ENCODE measurements around the gene SNRPA. TPM values are rescaled to one million over a fixed set of nuclear protein-coding genes. Genes with fewer than 3 reads are reported as not detected.
A peak's percentile ranks its signal among the peaks of the same experiment; 100 is the strongest.

The SNRPA gene
- total and polyA plus RNA-seq, 2 experiments from 2014 or later, result 145 to 230 TPM

GRCh38 chr19:40739871-40740703 lies 10.9 kb upstream of the SNRPA start:
- Histone ChIP-seq H3K27me3 (no peaks in the 10 kb centered on the region), H3K4me3 (no peak overlapping the region), H3K27ac (peak overlapping the region; percentile 50), H3K36me3 (peaks cover 16% of the 10 kb centered on the region), H3K9me3 (ENCODE audit: low read depth) (no peaks in the 10 kb centered on the region), H3K4me1 (ENCODE audit: low read depth) (no peaks in the 10 kb centered on the region)
- no peak for DNase-seq (ENCODE audit: low read depth in 1 of 2, low spot score in 1 of 2)
- no peak for TF ChIP-seq CTCF (IDR thresholded peaks at IDR 0.05; ENCODE audit: low read depth, low read length)

DNA sequence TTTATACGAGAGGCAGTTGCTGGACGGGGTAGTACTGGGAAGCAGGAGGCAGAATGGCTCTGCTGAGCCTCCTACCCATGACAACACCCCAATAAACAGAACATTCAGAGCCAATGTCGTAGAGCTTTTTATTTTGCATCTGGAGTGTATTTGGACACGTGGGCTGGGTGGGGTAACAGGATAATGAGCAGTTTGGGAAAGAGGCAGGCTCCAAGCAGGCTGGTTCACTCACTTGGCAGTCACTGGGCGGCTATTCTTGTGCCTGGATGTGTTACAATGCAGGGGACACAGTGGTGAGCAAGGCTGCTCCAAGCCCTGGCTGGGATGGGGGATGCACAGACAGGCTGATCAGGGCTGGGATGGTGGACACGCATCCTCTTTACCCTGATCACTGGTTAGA lies 10.3 kb upstream of the SNRPA start:
- Histone ChIP-seq H3K4me1 (ENCODE audit: low read depth) (no peaks in the 10 kb centered on the region), H3K27me3 (no peaks in the 10 kb centered on the region), H3K36me3 (peaks cover 11% of the 10 kb centered on the region), H3K27ac (peak overlapping the region; percentile 50), H3K9me3 (ENCODE audit: low read depth) (no peaks in the 10 kb centered on the region), H3K4me3 (no peak overlapping the region)
- no peak for TF ChIP-seq CTCF (IDR thresholded peaks at IDR 0.05; ENCODE audit: low read depth, low read length)
- no peak for DNase-seq (ENCODE audit: low read depth in 1 of 2, low spot score in 1 of 2)

DNA sequence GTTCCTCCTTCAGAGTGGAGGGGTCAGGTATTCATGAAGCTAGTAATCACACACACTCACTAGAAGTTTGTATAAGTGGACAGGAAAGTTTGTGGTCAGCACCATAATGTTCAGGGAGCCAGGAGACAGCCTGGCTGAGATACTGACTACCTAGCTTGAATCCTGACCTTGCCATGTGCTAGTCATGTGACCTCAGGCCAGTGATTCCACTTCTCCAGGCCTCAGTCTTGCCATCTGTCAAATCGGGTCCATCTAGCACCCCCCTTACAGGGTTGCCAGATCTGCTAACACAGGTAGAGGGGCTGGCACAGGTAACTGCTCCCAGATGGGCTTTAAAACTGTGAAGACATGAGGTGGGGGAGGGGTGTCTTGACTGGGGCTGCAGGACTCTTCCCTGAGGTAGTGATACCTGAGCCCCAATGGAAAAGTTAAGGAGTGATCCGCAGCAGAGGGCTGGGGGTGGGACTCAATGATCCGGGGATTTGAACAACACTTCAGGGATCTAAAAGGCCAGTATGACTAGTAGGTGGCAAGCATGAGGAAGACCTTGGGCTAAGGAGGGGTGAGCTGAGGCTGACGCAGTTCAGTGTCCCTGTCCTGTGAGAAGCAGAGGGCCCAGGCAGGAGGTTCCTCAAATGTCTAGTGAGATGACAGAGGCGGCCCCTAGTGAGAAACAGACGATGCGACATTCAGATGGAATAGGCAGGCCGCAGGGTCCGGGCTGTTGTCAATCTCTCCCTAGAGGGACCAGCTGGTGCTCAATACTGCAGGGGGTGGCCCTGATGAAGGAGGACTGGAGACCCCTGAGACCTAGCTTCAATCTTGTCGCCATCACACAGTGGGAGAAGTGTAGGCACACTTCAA lies 9.2 kb upstream of the SNRPA start:
- H3K27ac ChIP-seq, result no peak overlapping the region
- no peak overlapping the region for H3K4me3 ChIP-seq
- H3K4me1 ChIP-seq (ENCODE audit: low read depth), result no peaks in the 10 kb centered on the region
- H3K36me3 ChIP-seq, result peaks cover 10% of the 10 kb centered on the region
- H3K9me3 ChIP-seq (ENCODE audit: low read depth), result no peaks in the 10 kb centered on the region
- TF ChIP-seq CTCF (IDR thresholded peaks at IDR 0.05; ENCODE audit: low read depth, low read length), result no peak
- H3K27me3 ChIP-seq, result no peaks in the 10 kb centered on the region
- no peak for DNase-seq (ENCODE audit: low read depth in 1 of 2, low spot score in 1 of 2)

GRCh38 chr19:40742477-40742876 lies 8.5 kb upstream of the SNRPA start:
- no peaks in the 10 kb centered on the region for H3K4me1 ChIP-seq (ENCODE audit: low read depth)
- H3K27ac ChIP-seq, result no peak overlapping the region
- H3K9me3 ChIP-seq (ENCODE audit: low read depth), result no peaks in the 10 kb centered on the region
- no peaks in the 10 kb centered on the region for H3K27me3 ChIP-seq
- H3K36me3 ChIP-seq, result peaks cover 5% of the 10 kb centered on the region
- TF ChIP-seq CTCF (IDR thresholded peaks at IDR 0.05; ENCODE audit: low read depth, low read length), result no peak
- no peak for DNase-seq (ENCODE audit: low read depth in 1 of 2, low spot score in 1 of 2)
- no peak overlapping the region for H3K4me3 ChIP-seq

- Histone ChIP-seq H3K4me3 (no peak overlapping the region), H3K36me3 (peaks cover 3% of the 10 kb centered on the region), H3K9me3 (ENCODE audit: low read depth) (no peaks in the 10 kb centered on the region), H3K27me3 (no peaks in the 10 kb centered on the region), H3K27ac (no peak overlapping the region), H3K4me1 (ENCODE audit: low read depth) (no peaks in the 10 kb centered on the region)
- TF ChIP-seq CTCF (IDR thresholded peaks at IDR 0.05; ENCODE audit: low read depth, low read length), result no peak
- DNase-seq (ENCODE audit: low read depth in 1 of 2, low spot score in 1 of 2), result no peak
These were observed 8.1 kb upstream of the SNRPA start for GRCh38 chr19:40742886-40743285.
